G401.6 (cell line): ENCODE results near the gene ATRIP.
"Not testable (repeated sequence)": the region's sequence is repeated elsewhere in the genome, so short reads cannot be mapped to it uniquely, and the experiment has no call there.

Experiments
- FAIRE-seq: peaks from 2 replicates; lab custom pipeline; 2012; peaks lifted over from hg19 to GRCh38; lab: Jason Lieb, UNC

The ATRIP gene

GRCh38 chr3:48469046-48469915, 22.7 kb downstream of the ATRIP start:
- FAIRE-seq = no peak

- no peak for FAIRE-seq
Observed at GRCh38 chr3:48470286-48470685, 23.7 kb downstream of the ATRIP start.

GRCh38 chr3:48472673-48472922, 26.1 kb downstream of the ATRIP start:
- FAIRE-seq = no peak

- FAIRE-seq = peak; percentile 96
Observed at GRCh38 chr3:48472923-48473616, 26.5 kb downstream of the ATRIP start.

GRCh38 chr3:48473617-48473952, 27.0 kb downstream of the ATRIP start:
- FAIRE-seq = no peak

GRCh38 chr3:48474031-48474430, 27.5 kb downstream of the ATRIP start:
- FAIRE-seq = not testable (repeated sequence)

GRCh38 chr3:48474619-48475018, 28.1 kb downstream of the ATRIP start:
- no peak for FAIRE-seq

- FAIRE-seq = no peak
Observed at GRCh38 chr3:48475188-48475587, 28.7 kb downstream of the ATRIP start.

- FAIRE-seq = no peak
Observed at GRCh38 chr3:48476426-48477053, 30.0 kb downstream of the ATRIP start.

- no peak for FAIRE-seq
Observed at GRCh38 chr3:48477959-48478520, 31.5 kb downstream of the ATRIP start.

- no peak for FAIRE-seq
Observed at GRCh38 chr3:48478626-48479555, 32.4 kb downstream of the ATRIP start.

GRCh38 chr3:48480891-48481290, 34.4 kb downstream of the ATRIP start:
- not testable (repeated sequence) for FAIRE-seq

- not testable (repeated sequence) for FAIRE-seq
Observed at GRCh38 chr3:48482822-48483221, 36.3 kb downstream of the ATRIP start.

GRCh38 chr3:48486952-48487351, 40.4 kb downstream of the ATRIP start:
- FAIRE-seq = no peak

- FAIRE-seq = no peak
Observed at GRCh38 chr3:48492461-48493202, 46.1 kb downstream of the ATRIP start.

GRCh38 chr3:48493203-48493501, 46.6 kb downstream of the ATRIP start:
- FAIRE-seq = no peak

- FAIRE-seq = no peak
Observed at GRCh38 chr3:48500656-48501055, 54.1 kb downstream of the ATRIP start.

GRCh38 chr3:48501196-48501595, 54.7 kb downstream of the ATRIP start:
- FAIRE-seq = no peak

GRCh38 chr3:48502121-48502520, 55.6 kb downstream of the ATRIP start:
- FAIRE-seq = no peak

- no peak for FAIRE-seq
Observed at GRCh38 chr3:48502728-48503168, 56.2 kb downstream of the ATRIP start.

GRCh38 chr3:48503401-48504050, 57.0 kb downstream of the ATRIP start:
- FAIRE-seq = no peak
